SU-DHL-6 (cell line): Measurements from ENCODE around the gene SYT15.
"Not testable (repeated sequence)": the region's sequence is repeated elsewhere in the genome, so short reads cannot be mapped to it uniquely, and the experiment has no call there.

ENCODE experiments used
- H2AFZ ChIP-seq: fragments of 200-600 bp; sonication (generic); 2 replicates; pipeline ENCODE4 v1.6.1; 2014; ENCODE audit warnings: low read depth, mild to moderate bottlenecking, moderate library complexity, mixed read lengths, antibody characterized with exemption, low read length; ENCODE audit not compliant: severe bottlenecking
- H3F3A ChIP-seq: fragments of 200-600 bp; shearing (Covaris generic); 2 replicates; pipeline ENCODE4 v1.6.0; 2016; ENCODE audit warnings: antibody characterized with exemption, mild to moderate bottlenecking; ENCODE audit not compliant: insufficient read depth
- H3K27ac ChIP-seq: fragments of 200-600 bp; sonication (generic); 2 replicates; pipeline ENCODE4 v1.5.1; 2016; ENCODE audit warnings: low read depth, mild to moderate bottlenecking, low read length, moderate library complexity, mixed read lengths
- H3K27me3 ChIP-seq: fragments of 200-600 bp; sonication (generic), shearing (Covaris generic); 2 replicates; pipeline ENCODE4 v1.6.0; 2014; ENCODE audit warnings: mild to moderate bottlenecking, low read length
- H3K36me3 ChIP-seq: fragments of 200-600 bp; sonication (generic); 2 replicates; pipeline ENCODE4 v1.6.1; 2014; ENCODE audit warnings: mild to moderate bottlenecking, low read length, mixed read lengths
- H3K4me2 ChIP-seq: fragments of 300-600, 200-600 bp; shearing (Covaris generic), sonication (generic); 2 replicates; pipeline ENCODE4 v1.6.0; 2014; ENCODE audit warnings: low read length, low read depth, mild to moderate bottlenecking; ENCODE audit not compliant: poor library complexity, severe bottlenecking
- H3K4me3 ChIP-seq: fragments of 200-600 bp; sonication (generic); 2 replicates; pipeline ENCODE4 v1.5.1; 2014; ENCODE audit warnings: antibody characterized with exemption, low read length, mild to moderate bottlenecking, mixed read lengths; ENCODE audit not compliant: insufficient read depth, poor library complexity, severe bottlenecking
- H3K79me2 ChIP-seq: fragments of 200-600 bp; sonication (generic); 2 replicates; pipeline ENCODE4 v1.6.1; 2014; ENCODE audit warnings: mild to moderate bottlenecking, low read length, moderate library complexity; ENCODE audit not compliant: insufficient read depth
- H3K9ac ChIP-seq: fragments of 200-600 bp; sonication (generic); 2 replicates; pipeline ENCODE4 v1.7.0; 2014; ENCODE audit warnings: mild to moderate bottlenecking, low read length
- H3K9me2 ChIP-seq: fragments of 200-600 bp; sonication (generic); replicated peaks from 2 replicates; pipeline ENCODE4 v1.6.1; 2014; ENCODE audit warnings: low read length; ENCODE audit not compliant: insufficient read depth
- H3K9me3 ChIP-seq: fragments of 200-600 bp; sonication (generic); 2 replicates; pipeline ENCODE4 v1.6.1; 2014; ENCODE audit warnings: low read length, mixed read lengths; ENCODE audit not compliant: insufficient read depth
- H4K20me1 ChIP-seq: fragments of 200-600 bp; sonication (generic); 2 replicates; pipeline ENCODE4 v1.6.1; 2014; ENCODE audit warnings: low read depth, mild to moderate bottlenecking, antibody characterized with exemption, low read length, moderate library complexity, mixed read lengths

Gene SYT15

GRCh38 chr10:46573314-46573713, 5.6 kb upstream of the SYT15 start:
- H2AFZ ChIP-seq, H3K9me3 ChIP-seq, H3K4me2 ChIP-seq, H3K79me2 ChIP-seq, H3K27ac ChIP-seq, H3K9me2 ChIP-seq, H3K4me3 ChIP-seq, H4K20me1 ChIP-seq, H3K9ac ChIP-seq, H3K36me3 ChIP-seq, H3K27me3 ChIP-seq, H3F3A ChIP-seq: not testable (repeated sequence)

- not testable (repeated sequence) for H3K27ac ChIP-seq, H3K9ac ChIP-seq, H3F3A ChIP-seq, H4K20me1 ChIP-seq, H3K79me2 ChIP-seq, H3K9me3 ChIP-seq, H3K9me2 ChIP-seq, H3K4me3 ChIP-seq, H3K36me3 ChIP-seq, H2AFZ ChIP-seq, H3K27me3 ChIP-seq, H3K4me2 ChIP-seq
These were observed 5.0 kb upstream of the SYT15 start for GRCh38 chr10:46573884-46574283.

- H3K9me3 ChIP-seq, H3K4me3 ChIP-seq, H4K20me1 ChIP-seq, H3K79me2 ChIP-seq, H3K36me3 ChIP-seq, H3K9me2 ChIP-seq, H3F3A ChIP-seq, H3K4me2 ChIP-seq, H3K27me3 ChIP-seq, H3K9ac ChIP-seq, H3K27ac ChIP-seq, H2AFZ ChIP-seq: not testable (repeated sequence)
These were observed 1.1 kb upstream of the SYT15 start for GRCh38 chr10:46577624-46578473.

- not testable (repeated sequence) for H3K27me3 ChIP-seq, H2AFZ ChIP-seq
These were observed 450 bp downstream of the SYT15 start for GRCh38 chr10:46579378-46579777.

GRCh38 chr10:46581997-46582396, 3.1 kb downstream of the SYT15 start:
- not testable (repeated sequence) for H3K4me2 ChIP-seq, H3F3A ChIP-seq, H3K27me3 ChIP-seq, H3K27ac ChIP-seq, H3K79me2 ChIP-seq, H3K9me2 ChIP-seq, H3K4me3 ChIP-seq, H3K9ac ChIP-seq, H3K36me3 ChIP-seq, H4K20me1 ChIP-seq, H3K9me3 ChIP-seq, H2AFZ ChIP-seq

More at GRCh38 chr10:46579378-46579777, 450 bp downstream of the SYT15 start:
- H3K4me3 ChIP-seq, H3K9me2 ChIP-seq, H3K79me2 ChIP-seq, H4K20me1 ChIP-seq, H3K9ac ChIP-seq, H3K4me2 ChIP-seq, H3F3A ChIP-seq, H3K27ac ChIP-seq, H3K9me3 ChIP-seq, H3K36me3 ChIP-seq: not testable (repeated sequence)

- H3K4me3 ChIP-seq, H3K27ac ChIP-seq, H3F3A ChIP-seq, H3K4me2 ChIP-seq, H3K79me2 ChIP-seq, H3K27me3 ChIP-seq, H3K9me2 ChIP-seq, H3K9ac ChIP-seq, H4K20me1 ChIP-seq, H3K9me3 ChIP-seq, H3K36me3 ChIP-seq, H2AFZ ChIP-seq: not testable (repeated sequence)
These were observed 3.6 kb downstream of the SYT15 start for GRCh38 chr10:46582568-46582967.

- H3K4me2 ChIP-seq, H2AFZ ChIP-seq, H3K9me2 ChIP-seq, H3K9me3 ChIP-seq, H3K9ac ChIP-seq, H4K20me1 ChIP-seq, H3K27ac ChIP-seq, H3K27me3 ChIP-seq, H3K79me2 ChIP-seq, H3K4me3 ChIP-seq, H3F3A ChIP-seq, H3K36me3 ChIP-seq: not testable (repeated sequence)
These were observed 5.3 kb downstream of the SYT15 start for GRCh38 chr10:46584196-46584595.

- not testable (repeated sequence) for H3K9me3 ChIP-seq, H4K20me1 ChIP-seq, H3K9ac ChIP-seq, H2AFZ ChIP-seq, H3F3A ChIP-seq, H3K27ac ChIP-seq, H3K4me2 ChIP-seq, H3K79me2 ChIP-seq, H3K4me3 ChIP-seq, H3K9me2 ChIP-seq, H3K27me3 ChIP-seq, H3K36me3 ChIP-seq
These were observed 6.3 kb downstream of the SYT15 start for GRCh38 chr10:46585246-46585645.
